ENCODE results near the gene IFT80. TPM values are rescaled to one million over a fixed set of nuclear protein-coding genes. Genes with fewer than 3 reads are reported as not detected.

Gene IFT80
- total and polyA plus RNA-seq, 9 of the 15 experiments (the other 6 are each of a cell fraction or from before 2014, with no cell fraction given): 6.7 to 21.1 (median 16.4) TPM

- H3K27ac ChIP-seq (ENCODE audit: extremely low read depth, low read depth, low read length): peak overlapping the region; percentile 35
- peaks cover 65% of the 10 kb centered on the region for H3K36me3 ChIP-seq (ENCODE audit: control insufficient read depth, insufficient read depth, low read length)
- no peak overlapping the region for H3K9ac ChIP-seq (ENCODE audit: insufficient read depth in 1 of 2, low read depth in 2 of 2, low read length in 2 of 2)
- H2AFZ ChIP-seq (ENCODE audit: low read depth, low read length): no peak overlapping the region
- FAIRE-seq (peak; percentile 55), DNase-seq (ENCODE audit: extremely low read depth in 1 of 4, low spot score in 3 of 4) (peak; percentile 44 to 76 (median 56)), ATAC-seq (peak; percentile 69)
- POLR2A ChIA-PET: interaction anchor here (1.5 to 2.1 kb wide), 2 partner anchors 9 to 35 kb away, joined by 5 to 6 read pairs; no protein-coding TSS in a partner anchor
- H3K79me2 ChIP-seq (ENCODE audit: control insufficient read depth, insufficient read depth, low read length): peaks cover 100% of the 10 kb centered on the region
- no peaks in the 10 kb centered on the region for H3K9me3 ChIP-seq (replicated peaks; ENCODE audit: control insufficient read depth, insufficient read depth, low read depth, low read length)
- no peak overlapping the region for H3K4me3 ChIP-seq
- no peaks in the 10 kb centered on the region for H3K9me1 ChIP-seq (ENCODE audit: control insufficient read depth, insufficient read depth, low read length)
- no peaks in the 10 kb centered on the region for H4K20me1 ChIP-seq (replicated peaks; ENCODE audit: control insufficient read depth, insufficient read depth, low read length)
- WGBS (ENCODE audit: insufficient coverage, low coverage, missing lambda C conversion rate): 23% methylated on average over 1 of the region's 1 CpG
- H3K4me1 ChIP-seq (replicated peaks in 1 of 2; ENCODE audit: control insufficient read depth in 2 of 2, insufficient read depth in 2 of 2, low read length in 2 of 2): peaks cover 11 to 15% of the 10 kb centered on the region in 2 experiments; a peak in 4 of 5 replicates
- CTCF ChIA-PET (ENCODE audit: low intra/inter-chr PET ratio): no interaction called here
- H3K27me3 ChIP-seq (ENCODE audit: control insufficient read depth in 2 of 2, insufficient read depth in 2 of 2, low read length in 2 of 2): no peaks in the 10 kb centered on the region
- no peak overlapping the region for H3K4me2 ChIP-seq (ENCODE audit: insufficient read depth, low read length)
- no TSS peak for BruUV-seq (replicated peaks)
- intact Hi-C loops (cut with micrococcal nuclease) (no loop called here), in situ Hi-C loops (cut with MboI) (no loop called here)
- TF ChIP-seq POLR2AphosphoS5 (IDR thresholded peaks at IDR 0.05; ENCODE audit: control insufficient read depth, insufficient read depth, low read depth, low read length): 0 out of 2 replicates have a peak, but pooled peaks have one; percentile 32
- TF ChIP-seq ZNF280B (CRISPR knock-in tag; IDR thresholded peaks at IDR 0.05): no peak
- no peak for TF ChIP-seq ZBTB33 (CRISPR knock-in tag; IDR thresholded peaks at IDR 0.05)
- no peak for TF ChIP-seq ZNF263 (CRISPR knock-in tag; IDR thresholded peaks at IDR 0.05; ENCODE audit: borderline replicate concordance)
- TF ChIP-seq TAL1 (IDR thresholded peaks at IDR 0.05): no peak
- peak; percentile 19 for TF ChIP-seq RBM25 (IDR thresholded peaks at IDR 0.05; ENCODE audit: low read depth, low read length, severe bottlenecking)
- peak; percentile 86 for TF ChIP-seq HMBOX1 (IDR thresholded peaks at IDR 0.05)
- no peak for TF ChIP-seq CTBP1 (IDR thresholded peaks at IDR 0.05; ENCODE audit: borderline replicate concordance)
- TF ChIP-seq TSC22D4 (tag; IDR thresholded peaks at IDR 0.05): no peak
- TF ChIP-seq ZNF280A (IDR thresholded peaks at IDR 0.05; ENCODE audit: low read depth, partially characterized antibody): no peak
- peak; percentile 89 for TF ChIP-seq USF2 (CRISPR knock-in tag; IDR thresholded peaks at IDR 0.05)
- no peak for TF ChIP-seq SP1 (CRISPR knock-in tag; IDR thresholded peaks at IDR 0.05)
- no peak for TF ChIP-seq RBM34 (IDR thresholded peaks at IDR 0.05; ENCODE audit: borderline replicate concordance, insufficient read depth, low read length)
- TF ChIP-seq HEY1 (CRISPR knock-in tag; IDR thresholded peaks at IDR 0.05; ENCODE audit: borderline replicate concordance): no peak
- no peak for TF ChIP-seq LCOR (CRISPR knock-in tag; IDR thresholded peaks at IDR 0.05)
- TF ChIP-seq NCOA4 (IDR thresholded peaks at IDR 0.05; ENCODE audit: partially characterized antibody): no peak
Measured at GRCh38 chr3:160444411-160444810, 45.4 kb upstream of the IFT80 start.

Measured in K562 (cell line).